ENCODE measurements around the gene DENND4A. TPM values are rescaled to one million over a fixed set of nuclear protein-coding genes. Genes with fewer than 3 reads are reported as not detected.

The DENND4A gene
- polyA plus RNA-seq, 1 of the 3 experiments (the other 2 are of a cell fraction) = 2.5 TPM

GRCh38 chr15:65642594-65642993, 149.5 kb downstream of the DENND4A start (continued):
- TF ChIP-seq MAX (IDR thresholded peaks at IDR 0.05; ENCODE audit: low read depth) = no peak

- Histone ChIP-seq H3K79me2 (ENCODE audit: insufficient read depth) (no peaks in the 10 kb centered on the region), H3K4me1 (ENCODE audit: control insufficient read depth in 1 of 2, insufficient read depth in 2 of 2, low read depth in 1 of 2, low read length in 1 of 2) (peaks cover 0 to 7% of the 10 kb centered on the region in 2 experiments; a peak in 1 of 4 replicates), H3K4me3 (ENCODE audit: low read depth in 2 of 2, low read length in 1 of 2) (no peak overlapping the region), H3K9me2 (no peaks in the 10 kb centered on the region), H3K27me3 (ENCODE audit: insufficient read depth) (no peaks in the 10 kb centered on the region), H3K9ac (no peak overlapping the region), H3K9me3 (no peaks in the 10 kb centered on the region), H3K27ac (ENCODE audit: low read depth in 2 of 2, low read length in 1 of 2) (no peak overlapping the region; a peak in 1 of 4 replicates), H3K36me3 (replicated peaks in 1 of 2; ENCODE audit: control insufficient read depth in 1 of 2, insufficient read depth in 2 of 2, low read length in 1 of 2) (no peaks in the 10 kb centered on the region), H3F3A (replicated peaks; ENCODE audit: insufficient read depth) (no peaks in the 10 kb centered on the region), H2AFZ (ENCODE audit: low read depth) (no peak overlapping the region), H4K20me1 (ENCODE audit: insufficient read depth) (no peaks in the 10 kb centered on the region), H3K4me2 (no peak overlapping the region)
- DNase-seq = peak; percentile 25
- WGBS (ENCODE audit: low lambda C conversion rate) = 85% methylated on average over 4 of the region's 6 CpGs
- ChIA-PET CTCF (interaction anchor here (0.6 to 8.7 kb wide), 15 partner anchors 11 to 1223 kb away, joined by 3 to 85 read pairs (median 3); partner anchors contain the start of genes INTS14 and RAB11A), POLR2A (no interaction called here)
- TF ChIP-seq GABPA (IDR thresholded peaks at IDR 0.05; ENCODE audit: low read depth) (no peak), SIN3A (IDR thresholded peaks at IDR 0.05; ENCODE audit: borderline replicate concordance, low read depth, low read length) (no peak), PBX3 (IDR thresholded peaks at IDR 0.05) (no peak), RAD21 (IDR thresholded peaks at IDR 0.05; ENCODE audit: low read length) (peak; percentile 26; the same call in 1 of the 2 replicates), IRF3 (IDR thresholded peaks at IDR 0.05; ENCODE audit: low read depth, low read length) (no peak), ELF1 (IDR thresholded peaks at IDR 0.05) (no peak), TAF1 (IDR thresholded peaks at IDR 0.05; ENCODE audit: borderline replicate concordance, low read depth, low read length) (no peak)
Measured at GRCh38 chr15:65641768-65642475, 150.2 kb downstream of the DENND4A start.

- no peak overlapping the region for H3K4me3 ChIP-seq (ENCODE audit: low read depth in 2 of 2, low read length in 1 of 2)
- no peak for DNase-seq
Measured at GRCh38 chr15:65639509-65639908, 152.6 kb downstream of the DENND4A start.

More at GRCh38 chr15:65639509-65639908, 152.6 kb downstream of the DENND4A start:
- H3K36me3 ChIP-seq (replicated peaks in 1 of 2; ENCODE audit: control insufficient read depth in 1 of 2, insufficient read depth in 2 of 2, low read length in 1 of 2) = no peaks in the 10 kb centered on the region
- peaks cover 0 to 7% of the 10 kb centered on the region in 2 experiments; a peak in 1 of 4 replicates for H3K4me1 ChIP-seq (ENCODE audit: control insufficient read depth in 1 of 2, insufficient read depth in 2 of 2, low read depth in 1 of 2, low read length in 1 of 2)
- H3K9ac ChIP-seq = no peak overlapping the region
- CTCF ChIA-PET = interaction anchor here (0.6 to 8.7 kb wide), 29 partner anchors 9 to 229 kb away, joined by 3 to 85 read pairs (median 4); partner anchors contain the start of genes INTS14, RAB11A and SLC24A1
- H3K27ac ChIP-seq (ENCODE audit: low read depth in 2 of 2, low read length in 1 of 2) = no peak overlapping the region
- no peak for TF ChIP-seq NFIC (IDR thresholded peaks at IDR 0.05; ENCODE audit: borderline replicate concordance)
- no peak for TF ChIP-seq NRF1 (IDR thresholded peaks at IDR 0.05; ENCODE audit: low read depth, low read length)
- TF ChIP-seq TEAD4 (IDR thresholded peaks at IDR 0.05; ENCODE audit: borderline replicate concordance, insufficient read depth) = no peak
- TF ChIP-seq JUND (IDR thresholded peaks at IDR 0.05) = no peak
- TF ChIP-seq ELF1 (IDR thresholded peaks at IDR 0.05) = no peak
- TF ChIP-seq RXRA (IDR thresholded peaks at IDR 0.05; ENCODE audit: borderline replicate concordance, low read depth) = no peak
- no peak for TF ChIP-seq REST (IDR thresholded peaks at IDR 0.05; ENCODE audit: low read depth, low read length)
- no peak for TF ChIP-seq USF1 (IDR thresholded peaks at IDR 0.05; ENCODE audit: borderline replicate concordance, low read depth)
- no peaks in the 10 kb centered on the region for H3K27me3 ChIP-seq (ENCODE audit: insufficient read depth)
- H3K4me2 ChIP-seq = no peak overlapping the region
- H3K9me3 ChIP-seq = no peaks in the 10 kb centered on the region
- POLR2A ChIA-PET = no interaction called here
- H3F3A ChIP-seq (replicated peaks; ENCODE audit: insufficient read depth) = no peaks in the 10 kb centered on the region
- H4K20me1 ChIP-seq (ENCODE audit: insufficient read depth) = no peaks in the 10 kb centered on the region
- no peak overlapping the region for H2AFZ ChIP-seq (ENCODE audit: low read depth)
- H3K9me2 ChIP-seq = no peaks in the 10 kb centered on the region
- H3K79me2 ChIP-seq (ENCODE audit: insufficient read depth) = no peaks in the 10 kb centered on the region
- 61% methylated on average over 6 of the region's 6 CpGs for WGBS (ENCODE audit: low lambda C conversion rate)
